Colonic mucosa (tissue), 4 donors: ENCODE data around the gene TBC1D2. TPM values are rescaled to one million over a fixed set of nuclear protein-coding genes. Genes with fewer than 3 reads are reported as not detected.

Source experiments
- DNase-seq: peaks from one replicate; pipeline ENCODE4 v3.0.0-alpha.2; 2020
- H3K27ac ChIP-seq: fragments of 200-600 bp; one replicate; pipeline ENCODE4 v1.8.0; 2021
- H3K27me3 ChIP-seq: fragments of 200-600 bp; one replicate; pipeline ENCODE4 v1.8.0; 2021
- H3K36me3 ChIP-seq: fragments of 200-600 bp; one replicate; pipeline ENCODE4 v1.8.0; 2021
- H3K4me1 ChIP-seq: fragments of 200-600 bp; one replicate; pipeline ENCODE4 v1.8.0; 2021; ENCODE audit warnings: mild to moderate bottlenecking
- H3K4me3 ChIP-seq: fragments of 200-600 bp; one replicate; pipeline ENCODE4 v1.8.0; 2021
- H3K9ac ChIP-seq, 2 donors: one replicate each; pipeline ENCODE4 v1.7.0; 2013; ENCODE audit warnings: control low read depth in 2 of 2, low read depth in 2 of 2, low read length in 2 of 2
- H3K9me3 ChIP-seq: fragments of 200-600 bp; one replicate; pipeline ENCODE4 v1.8.0; 2021
- CTCF ChIP-seq: fragments of 200-600 bp; IDR thresholded peaks from one replicate; pipeline ENCODE4 v1.8.0; 2022; ENCODE audit warnings: antibody characterized with exemption, mild to moderate bottlenecking
- intact Hi-C: fragments of 100-400 bp; cut with DNase I; formaldehyde crosslinking; loops from one replicate; pipeline ENCODE4 v1.14.1; 2022
- total RNA-seq, 2 donors: library from RNA; stranded (reverse); fragmentation: NEBNext Ultra II Directional in 1 of 2; extraction: Animal tissue kit (Norgen Biotek cat#: 25700) in 1 of 2; gene quantifications; one replicate each; pipeline ENCODE4 v1.2.1, GENCODE V29; 2021
- donor health status: healthy.
- donor health status: DM: no; HTN: no; CAD: no.
- donor health status: DM: no; HTN: no; CAD: no.

TBC1D2 gene
- total RNA-seq, 2 donors from 2014 or later, result 20.1 to 26.9 TPM

DNA sequence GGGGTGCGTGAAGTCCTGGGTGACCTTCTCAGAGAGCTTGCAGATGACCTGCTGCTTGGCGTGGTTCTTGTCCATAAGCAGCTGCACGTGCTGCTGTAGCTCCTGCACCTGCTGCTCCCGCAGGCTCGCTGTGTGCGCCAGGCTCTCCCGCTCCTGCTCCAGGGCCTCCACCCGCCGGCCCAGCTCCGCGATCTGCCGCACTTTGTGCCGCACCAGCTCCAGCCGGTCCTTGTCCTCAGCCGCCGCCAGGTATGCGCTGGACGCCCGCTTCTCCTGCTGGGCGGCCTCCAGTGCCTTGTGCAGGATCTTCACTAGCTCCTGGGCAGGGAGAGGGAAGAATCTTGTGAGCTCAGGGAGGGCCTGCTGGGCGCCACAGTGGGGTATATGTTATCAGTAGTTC, 34.5 kb downstream of the TBC1D2 start:
- intact Hi-C loops, result no loop called here
- Histone ChIP-seq H3K9me3 (no peaks in the 10 kb centered on the region), H3K27me3 (no peaks in the 10 kb centered on the region), H3K9ac (no peak overlapping the region), H3K36me3 (peaks cover 4% of the 10 kb centered on the region), H3K4me1 (no peaks in the 10 kb centered on the region), H3K27ac (no peak overlapping the region), H3K4me3 (no peak overlapping the region)
- no peak for TF ChIP-seq CTCF
- DNase-seq, result no peak

- Histone ChIP-seq H3K27me3 (no peaks in the 10 kb centered on the region), H3K27ac (no peak overlapping the region), H3K4me3 (no peak overlapping the region), H3K9ac (no peak overlapping the region), H3K36me3 (peaks cover 4% of the 10 kb centered on the region), H3K4me1 (no peaks in the 10 kb centered on the region), H3K9me3 (no peaks in the 10 kb centered on the region)
- TF ChIP-seq CTCF, result no peak
- DNase-seq, result no peak
- intact Hi-C loops, result no loop called here
Measured at GRCh38 chr9:98219794-98220370, 35.6 kb downstream of the TBC1D2 start.

DNA sequence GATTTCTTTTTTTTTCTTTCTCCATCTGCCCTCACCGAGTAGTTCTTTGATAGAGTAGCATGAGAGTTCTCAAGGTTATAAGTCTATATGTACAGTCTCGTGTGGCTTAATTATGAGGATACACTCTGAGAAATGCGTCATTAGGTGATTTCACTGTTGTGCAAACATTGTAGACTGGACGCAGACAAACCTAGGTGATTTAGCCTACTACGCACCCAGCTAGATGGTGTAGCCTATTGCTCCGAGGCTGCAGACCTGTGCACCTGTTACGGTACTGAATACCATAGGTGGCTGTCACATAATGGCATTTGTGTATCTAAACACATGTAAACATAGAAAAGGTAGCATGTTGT, 36.1 kb downstream of the TBC1D2 start:
- Histone ChIP-seq H3K4me3 (no peak overlapping the region), H3K27ac (no peak overlapping the region), H3K9me3 (no peaks in the 10 kb centered on the region), H3K4me1 (no peaks in the 10 kb centered on the region), H3K9ac (no peak overlapping the region), H3K27me3 (no peaks in the 10 kb centered on the region), H3K36me3 (peaks cover 4% of the 10 kb centered on the region)
- DNase-seq, result no peak
- no peak for TF ChIP-seq CTCF
- intact Hi-C loops, result no loop called here

DNA sequence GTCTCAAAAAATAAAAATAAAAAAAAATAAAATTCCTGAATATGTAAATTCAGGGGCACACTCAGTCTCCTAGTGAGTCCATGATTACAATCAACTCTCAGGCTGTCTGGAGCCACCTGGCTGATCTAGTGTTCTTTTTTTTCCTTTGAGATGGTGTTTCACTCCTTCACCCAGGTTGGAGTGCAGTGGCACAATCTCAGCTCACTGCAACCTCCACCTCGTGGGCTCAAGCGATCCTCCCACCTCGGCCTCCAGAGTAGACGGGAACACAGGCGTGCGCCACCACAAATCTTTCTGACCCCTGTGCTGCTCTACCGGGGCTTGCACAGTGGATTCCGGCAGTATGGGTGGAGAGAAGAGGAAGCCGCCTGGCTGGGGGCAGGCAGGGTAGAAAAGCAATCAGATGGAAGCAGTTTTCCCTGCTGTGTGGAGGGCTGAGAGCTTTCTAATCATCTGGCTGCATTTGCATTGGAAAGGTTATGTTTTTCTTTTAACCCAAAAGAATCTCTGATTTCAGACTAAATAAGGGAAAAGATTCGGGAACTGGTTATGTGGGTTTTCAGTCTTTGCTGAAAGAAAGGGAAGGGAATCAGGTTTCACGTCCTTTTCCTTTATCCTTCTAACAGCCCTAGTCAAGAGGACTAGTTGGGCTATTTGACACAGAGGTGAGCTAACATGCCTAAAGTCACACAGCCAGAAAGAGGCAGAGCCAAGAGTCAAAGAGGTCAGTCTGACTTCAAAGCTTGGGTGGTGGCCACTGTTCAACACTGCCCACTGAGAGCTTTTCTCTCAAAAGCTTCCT, 36.7 kb downstream of the TBC1D2 start:
- no peak for DNase-seq
- Histone ChIP-seq H3K36me3 (peaks cover 4% of the 10 kb centered on the region), H3K9ac (no peak overlapping the region)

DNA sequence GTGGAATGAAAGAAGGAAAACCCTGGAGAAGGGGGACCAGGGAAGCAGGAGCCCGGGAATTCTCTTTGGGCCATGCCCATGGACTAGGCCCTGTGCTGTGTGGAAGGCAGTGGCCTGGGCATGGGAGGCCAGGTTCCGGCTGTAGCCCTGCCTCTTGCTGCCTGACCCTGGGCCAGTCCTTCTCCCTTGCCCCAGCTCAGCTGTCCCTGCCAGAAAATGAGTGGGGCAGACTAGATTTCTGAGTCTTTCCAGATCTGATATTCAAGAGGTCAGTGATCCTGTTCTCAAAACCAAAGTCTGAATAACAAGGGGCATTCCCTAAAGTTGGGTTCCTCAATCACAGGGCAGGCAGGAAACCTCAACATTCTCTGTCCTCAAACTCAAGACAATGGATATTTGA, 38.2 kb downstream of the TBC1D2 start:
- intact Hi-C loops, result no loop called here

More for the DNA sequence above, 36.7 kb downstream of the TBC1D2 start:
- Histone ChIP-seq H3K27ac (no peak overlapping the region), H3K9me3 (no peaks in the 10 kb centered on the region), H3K27me3 (no peaks in the 10 kb centered on the region), H3K4me1 (no peaks in the 10 kb centered on the region), H3K4me3 (no peak overlapping the region)
- intact Hi-C loops, result no loop called here
- TF ChIP-seq CTCF, result no peak

More for the DNA sequence above, 38.2 kb downstream of the TBC1D2 start:
- no peak overlapping the region for H3K27ac ChIP-seq
- DNase-seq, result no peak
- no peak overlapping the region for H3K9ac ChIP-seq
- H3K9me3 ChIP-seq, result no peaks in the 10 kb centered on the region
- no peaks in the 10 kb centered on the region for H3K4me1 ChIP-seq
- H3K4me3 ChIP-seq, result no peak overlapping the region
- H3K27me3 ChIP-seq, result no peaks in the 10 kb centered on the region
- H3K36me3 ChIP-seq, result peaks cover 7% of the 10 kb centered on the region
- TF ChIP-seq CTCF, result no peak
